HCT116 (cell line): ENCODE results near the gene FHIT. TPM values are rescaled to one million over a fixed set of nuclear protein-coding genes. Genes with fewer than 3 reads are reported as not detected.

Source experiments
- ATAC-seq: fragments of 200-7000 bp; cut with Tn5 transposase; 2 replicates; pipeline ENCODE4 v1.9.1; 2020; ENCODE audit warnings: mild to moderate bottlenecking, moderate library complexity
- BruUV-seq: library from RNA; stranded (reverse); fragments of 400-500 nt; replicated peaks from 2 replicates; lab custom pipeline; 2021; lab: Mats Ljungman, UMichigan
- CTCF ChIA-PET: fragments of 300-600 bp; sonication (Branson Sonifier 250); formaldehyde crosslinking; loops from one replicate; lab custom pipeline; 2021; ENCODE audit warnings: antibody characterized with exemption; lab: Charles Lee
- POLR2A ChIA-PET: fragments of 300-600, 350-600 bp; sonication (Branson Sonifier 250); formaldehyde crosslinking; loops from one replicate; lab custom pipeline; 2021; ENCODE audit warnings: antibody characterized with exemption; lab: Charles Lee
- RAD21 ChIA-PET, 2 experiments: fragments of 300-600 bp; sonication (Branson Sonifier 250); formaldehyde crosslinking; loops; one replicate each; lab custom pipeline; 2023; ENCODE audit warnings: low total read pairs in 2 of 2; ENCODE audit not compliant: uncharacterized antibody in 2 of 2, unreplicated experiment in 2 of 2, low non-redundant PET in 1 of 2; lab: Charles Lee
- DNase-seq: peaks from one replicate; pipeline ENCODE4 v3.0.0-alpha.2; 2010; ENCODE audit warnings: low read depth, low spot score
- H2AFZ ChIP-seq: fragments of 200-600 bp; shearing (Covaris generic), sonication (generic); 2 replicates; pipeline ENCODE4 v1.6.1; 2017; ENCODE audit warnings: low read depth, mixed run types, mixed read lengths, antibody characterized with exemption, low read length; ENCODE audit not compliant: poor library complexity, severe bottlenecking
- H3K27ac ChIP-seq: 2 replicates; pipeline ENCODE4 v1.5.1; 2012; ENCODE audit warnings: low read depth, low read length
- H3K27me3 ChIP-seq: fragments of 200-600 bp; sonication (generic); 2 replicates; pipeline ENCODE4 v1.6.1; 2016; ENCODE audit warnings: mixed run types, low read length, mixed read lengths; ENCODE audit not compliant: insufficient read depth
- H3K36me3 ChIP-seq, 2 experiments: fragments of 200-500 bp in 1 of 2; fragments of 200-600 bp in 1 of 2; sonication (Bioruptor generic) in 1 of 2; sonication (generic) in 1 of 2; 2 replicates each; pipeline versions ENCODE4 v1.5.1 to v1.6.1; 2014 to 2016; ENCODE audit warnings: low read length in 2 of 2, inconsistent platforms in 1 of 2, mixed read lengths in 1 of 2, mixed run types in 1 of 2; ENCODE audit not compliant: insufficient read depth in 2 of 2, control insufficient read depth in 1 of 2
- H3K4me1 ChIP-seq, 2 experiments: fragments of 200-600 bp in 1 of 2; sonication (generic) in 1 of 2; 2 replicates each; pipeline versions ENCODE4 v1.5.1 to v1.6.1; 2012 to 2017; ENCODE audit warnings: low read length in 2 of 2, inconsistent platforms in 1 of 2, mild to moderate bottlenecking in 1 of 2, mixed read lengths in 1 of 2, mixed run types in 1 of 2, moderate library complexity in 1 of 2; ENCODE audit not compliant: insufficient read depth in 2 of 2, control insufficient read depth in 1 of 2
- H3K4me2 ChIP-seq: fragments of 200-600 bp; sonication (generic); 2 replicates; pipeline ENCODE4 v1.6.1; 2017; ENCODE audit warnings: mixed run types, low read length, mixed read lengths
- H3K4me3 ChIP-seq, 2 experiments: fragments of 200-600 bp in 1 of 2; sonication (generic) in 1 of 2; replicated peaks in 1 of 2; 2 replicates each; pipeline ENCODE4 v1.5.1; 2011 to 2016; ENCODE audit warnings: low read length in 2 of 2, control low read depth in 1 of 2, low read depth in 1 of 2, mild to moderate bottlenecking in 1 of 2, mixed read lengths in 1 of 2, mixed run types in 1 of 2
- H3K79me2 ChIP-seq: fragments of 200-600 bp; sonication (generic); 2 replicates; pipeline ENCODE4 v1.6.1; 2017; ENCODE audit warnings: mild to moderate bottlenecking, mixed run types, low read length, moderate library complexity, mixed read lengths; ENCODE audit not compliant: insufficient read depth
- H3K9ac ChIP-seq: fragments of 200-600 bp; sonication (generic); 2 replicates; pipeline ENCODE4 v1.6.1; 2016; ENCODE audit warnings: low read length, mixed read lengths
- H3K9me2 ChIP-seq: fragments of 200-600 bp; sonication (generic), shearing (Covaris generic); 2 replicates; pipeline ENCODE4 v1.6.1; 2017; ENCODE audit warnings: mixed run types, mild to moderate bottlenecking, moderate library complexity; ENCODE audit not compliant: insufficient read depth
- H3K9me3 ChIP-seq, 2 experiments: fragments of 200-500 bp in 1 of 2; fragments of 200-600 bp in 1 of 2; sonication (Bioruptor generic) in 1 of 2; sonication (generic) in 1 of 2; 2 replicates each; pipeline ENCODE4 v1.6.1; 2014 to 2017; ENCODE audit warnings: low read length in 2 of 2, mixed read lengths in 2 of 2, inconsistent platforms in 1 of 2, low read depth in 1 of 2, mild to moderate bottlenecking in 1 of 2, mixed run types in 1 of 2, moderate library complexity in 1 of 2; ENCODE audit not compliant: control insufficient read depth in 1 of 2, insufficient read depth in 1 of 2
- H4K20me1 ChIP-seq: fragments of 200-600 bp; sonication (generic), shearing (Covaris generic); 2 replicates; pipeline ENCODE4 v1.6.1; 2017; ENCODE audit warnings: mixed run types, mild to moderate bottlenecking, moderate library complexity; ENCODE audit not compliant: insufficient read depth
- CBX3 ChIP-seq: IDR thresholded peaks from 2 replicates; pipeline ENCODE4 v1.6.1; 2012; ENCODE audit warnings: low read depth
- EGR1 ChIP-seq: IDR thresholded peaks from 2 replicates; pipeline ENCODE4 v1.6.1; 2012; ENCODE audit warnings: low read depth
- ELF1 ChIP-seq: IDR thresholded peaks from 2 replicates; pipeline ENCODE4 v1.6.1; 2012; ENCODE audit warnings: low read depth, borderline replicate concordance
- EZH2 ChIP-seq: fragments of 200-600 bp; sonication (generic); IDR thresholded peaks from 2 replicates; pipeline ENCODE4 v1.6.1; 2017; ENCODE audit warnings: antibody characterized with exemption, mixed run types
- EZH2phosphoT487 ChIP-seq: fragments of 200-600 bp; IDR thresholded peaks from 2 replicates; pipeline ENCODE4 v1.6.1; 2018; ENCODE audit warnings: antibody characterized with exemption, borderline replicate concordance
- JUND ChIP-seq: IDR thresholded peaks from 2 replicates; pipeline ENCODE4 v1.6.1; 2012
- POLR2A ChIP-seq: IDR thresholded peaks from 2 replicates; pipeline ENCODE4 v1.7.0; 2011; ENCODE audit warnings: borderline replicate concordance; ENCODE audit not compliant: insufficient read depth, insufficient read length; ENCODE audit errors: extremely low read depth
- POLR2AphosphoS5 ChIP-seq: IDR thresholded peaks from 2 replicates; pipeline ENCODE4 v1.6.1; 2011; ENCODE audit warnings: mild to moderate bottlenecking, low read depth, low read length, moderate library complexity
- RAD21 ChIP-seq: IDR thresholded peaks from 2 replicates; pipeline ENCODE4 v1.6.1; 2012; ENCODE audit warnings: low read depth, mild to moderate bottlenecking
- SIN3A ChIP-seq: IDR thresholded peaks from 2 replicates; pipeline ENCODE4 v1.6.1; 2012; ENCODE audit warnings: low read depth
- SP1 ChIP-seq: IDR thresholded peaks from 2 replicates; pipeline ENCODE4 v1.6.1; 2012; ENCODE audit warnings: low read depth
- TCF7L2 ChIP-seq: IDR thresholded peaks from 2 replicates; pipeline ENCODE4 v1.7.0; 2011; ENCODE audit warnings: borderline replicate concordance, inconsistent platforms; ENCODE audit not compliant: insufficient read depth, insufficient read length; ENCODE audit errors: extremely low read depth
- YY1 ChIP-seq: IDR thresholded peaks from 2 replicates; pipeline ENCODE4 v1.6.1; 2011; ENCODE audit warnings: low read length, low read depth, moderate library complexity, mild to moderate bottlenecking; ENCODE audit not compliant: insufficient replicate concordance; ENCODE audit errors: extremely low read depth
- ZBTB33 ChIP-seq: IDR thresholded peaks from 2 replicates; pipeline ENCODE4 v1.6.1; 2011; ENCODE audit warnings: mild to moderate bottlenecking, low read length, moderate library complexity; ENCODE audit not compliant: insufficient replicate concordance; ENCODE audit errors: extremely low read depth
- ZFX ChIP-seq: fragments of 450-650 bp; IDR thresholded peaks from 2 replicates; pipeline ENCODE4 v1.6.1; 2017
- ZNF274 ChIP-seq: fragments of 200-500 bp; sonication (Bioruptor generic); IDR thresholded peaks from 2 replicates; pipeline ENCODE4 v1.6.1; 2014; ENCODE audit warnings: mild to moderate bottlenecking, low read depth, low read length, inconsistent platforms
- intact Hi-C: fragments of 100-400 bp; cut with micrococcal nuclease; formaldehyde crosslinking; loops from 2 replicates; pipeline ENCODE4 v1.10.0; 2022
- total RNA-seq: library from RNA; stranded (reverse); gene quantifications from one replicate; pipeline ENCODE4 v1.2.1, GENCODE V29; 2021; ENCODE audit not compliant: unreplicated experiment
- TF ChIP-seq, protein P1 (sequence below): IDR thresholded peaks from 2 replicates; pipeline ENCODE4 v1.6.1; 2012; ENCODE audit warnings: low read depth
- TF ChIP-seq, protein P2 (sequence below): IDR thresholded peaks from 2 replicates; pipeline ENCODE4 v1.6.1; 2012
- TF ChIP-seq, protein P3 (sequence below), 3 experiments: fragments of 200-600 bp in 1 of 3; sonication (generic) in 1 of 3; IDR thresholded peaks in 2 of 3; conservative IDR thresholded peaks in 1 of 3; 2 replicates each; pipeline ENCODE4 v1.5.1; 2012 to 2017; ENCODE audit warnings: low read depth in 2 of 3, low read length in 2 of 3, antibody characterized with exemption in 1 of 3, borderline replicate concordance in 1 of 3, control low read depth in 1 of 3, mild to moderate bottlenecking in 1 of 3, mixed read lengths in 1 of 3, mixed run types in 1 of 3, moderate library complexity in 1 of 3; ENCODE audit not compliant: insufficient read depth in 1 of 3

Gene FHIT
- total RNA-seq, 1 experiment from 2014 or later: 20.1 TPM

GRCh38 chr3:59772416-59773408 is 1478.5 kb downstream of the FHIT start:
- H3K27ac ChIP-seq: no peak overlapping the region
- intact Hi-C loops: no loop called here
- no peak for TF ChIP-seq POLR2A
- no peak for TF ChIP-seq POLR2AphosphoS5
- no peak for TF ChIP-seq ZNF274
- TF ChIP-seq, protein P1, sequence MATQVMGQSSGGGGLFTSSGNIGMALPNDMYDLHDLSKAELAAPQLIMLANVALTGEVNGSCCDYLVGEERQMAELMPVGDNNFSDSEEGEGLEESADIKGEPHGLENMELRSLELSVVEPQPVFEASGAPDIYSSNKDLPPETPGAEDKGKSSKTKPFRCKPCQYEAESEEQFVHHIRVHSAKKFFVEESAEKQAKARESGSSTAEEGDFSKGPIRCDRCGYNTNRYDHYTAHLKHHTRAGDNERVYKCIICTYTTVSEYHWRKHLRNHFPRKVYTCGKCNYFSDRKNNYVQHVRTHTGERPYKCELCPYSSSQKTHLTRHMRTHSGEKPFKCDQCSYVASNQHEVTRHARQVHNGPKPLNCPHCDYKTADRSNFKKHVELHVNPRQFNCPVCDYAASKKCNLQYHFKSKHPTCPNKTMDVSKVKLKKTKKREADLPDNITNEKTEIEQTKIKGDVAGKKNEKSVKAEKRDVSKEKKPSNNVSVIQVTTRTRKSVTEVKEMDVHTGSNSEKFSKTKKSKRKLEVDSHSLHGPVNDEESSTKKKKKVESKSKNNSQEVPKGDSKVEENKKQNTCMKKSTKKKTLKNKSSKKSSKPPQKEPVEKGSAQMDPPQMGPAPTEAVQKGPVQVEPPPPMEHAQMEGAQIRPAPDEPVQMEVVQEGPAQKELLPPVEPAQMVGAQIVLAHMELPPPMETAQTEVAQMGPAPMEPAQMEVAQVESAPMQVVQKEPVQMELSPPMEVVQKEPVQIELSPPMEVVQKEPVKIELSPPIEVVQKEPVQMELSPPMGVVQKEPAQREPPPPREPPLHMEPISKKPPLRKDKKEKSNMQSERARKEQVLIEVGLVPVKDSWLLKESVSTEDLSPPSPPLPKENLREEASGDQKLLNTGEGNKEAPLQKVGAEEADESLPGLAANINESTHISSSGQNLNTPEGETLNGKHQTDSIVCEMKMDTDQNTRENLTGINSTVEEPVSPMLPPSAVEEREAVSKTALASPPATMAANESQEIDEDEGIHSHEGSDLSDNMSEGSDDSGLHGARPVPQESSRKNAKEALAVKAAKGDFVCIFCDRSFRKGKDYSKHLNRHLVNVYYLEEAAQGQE: no peak
- no peak for TF ChIP-seq SIN3A
- no peak for TF ChIP-seq CBX3
- no peak for TF ChIP-seq EGR1
- no peak for TF ChIP-seq ZBTB33
- TF ChIP-seq, protein P2, sequence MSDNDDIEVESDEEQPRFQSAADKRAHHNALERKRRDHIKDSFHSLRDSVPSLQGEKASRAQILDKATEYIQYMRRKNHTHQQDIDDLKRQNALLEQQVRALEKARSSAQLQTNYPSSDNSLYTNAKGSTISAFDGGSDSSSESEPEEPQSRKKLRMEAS: no peak
- TF ChIP-seq ZFX: no peak
- TF ChIP-seq RAD21: no peak
- no peak for TF ChIP-seq YY1
- TF ChIP-seq SP1: no peak
- TF ChIP-seq, protein P3, sequence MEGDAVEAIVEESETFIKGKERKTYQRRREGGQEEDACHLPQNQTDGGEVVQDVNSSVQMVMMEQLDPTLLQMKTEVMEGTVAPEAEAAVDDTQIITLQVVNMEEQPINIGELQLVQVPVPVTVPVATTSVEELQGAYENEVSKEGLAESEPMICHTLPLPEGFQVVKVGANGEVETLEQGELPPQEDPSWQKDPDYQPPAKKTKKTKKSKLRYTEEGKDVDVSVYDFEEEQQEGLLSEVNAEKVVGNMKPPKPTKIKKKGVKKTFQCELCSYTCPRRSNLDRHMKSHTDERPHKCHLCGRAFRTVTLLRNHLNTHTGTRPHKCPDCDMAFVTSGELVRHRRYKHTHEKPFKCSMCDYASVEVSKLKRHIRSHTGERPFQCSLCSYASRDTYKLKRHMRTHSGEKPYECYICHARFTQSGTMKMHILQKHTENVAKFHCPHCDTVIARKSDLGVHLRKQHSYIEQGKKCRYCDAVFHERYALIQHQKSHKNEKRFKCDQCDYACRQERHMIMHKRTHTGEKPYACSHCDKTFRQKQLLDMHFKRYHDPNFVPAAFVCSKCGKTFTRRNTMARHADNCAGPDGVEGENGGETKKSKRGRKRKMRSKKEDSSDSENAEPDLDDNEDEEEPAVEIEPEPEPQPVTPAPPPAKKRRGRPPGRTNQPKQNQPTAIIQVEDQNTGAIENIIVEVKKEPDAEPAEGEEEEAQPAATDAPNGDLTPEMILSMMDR (IDR thresholded peaks at IDR 0.05 in 2 of 3, conservative IDR thresholded peaks at IDR 0.05 in 1 of 3; ENCODE audit: borderline replicate concordance in 1 of 3, insufficient read depth in 1 of 3, low read depth in 2 of 3, low read length in 2 of 3): no peak
- no peak for TF ChIP-seq ELF1
- no peak for TF ChIP-seq TCF7L2
- no peak for TF ChIP-seq EZH2phosphoT487
- no peak for TF ChIP-seq EZH2
- no peak for TF ChIP-seq JUND
- TF ChIP-seq, all 23 proteins: peak for 0
- no peaks in the 10 kb centered on the region for H3K9me2 ChIP-seq
- BruUV-seq: no TSS peak
- H4K20me1 ChIP-seq: no peaks in the 10 kb centered on the region
- no peaks in the 10 kb centered on the region for H3K27me3 ChIP-seq
- ChIA-PET CTCF (no interaction called here), POLR2A (no interaction called here), RAD21 (no interaction called here)
- no peak overlapping the region for H3K9ac ChIP-seq
- no peak for DNase-seq
- no peaks in the 10 kb centered on the region for H3K36me3 ChIP-seq
- no peak overlapping the region for H2AFZ ChIP-seq
- H3K4me2 ChIP-seq: no peak overlapping the region
- no peaks in the 10 kb centered on the region for H3K79me2 ChIP-seq
- no peak overlapping the region for H3K4me3 ChIP-seq
- peaks cover 3 to 9% of the 10 kb centered on the region in 2 experiments; a peak in 1 of 4 replicates for H3K4me1 ChIP-seq
- no peak for ATAC-seq
- H3K9me3 ChIP-seq: no peaks in the 10 kb centered on the region
